DND-41 (cell line): ENCODE measurements around the gene ADCY10.

ENCODE experiments used
- ATAC-seq: fragments of 200-7000 bp; cut with Tn5 transposase; 3 replicates; pipeline ENCODE4 v1.9.1; 2021; ENCODE audit warnings: low read depth; ENCODE audit not compliant: insufficient read depth
- DNase-seq: peaks from one replicate; pipeline ENCODE4 v3.0.0-alpha.2; 2020
- H2AFZ ChIP-seq: 2 replicates; pipeline ENCODE4 v1.6.0; 2012; ENCODE audit warnings: low read depth, low read length
- H3K27ac ChIP-seq: 2 replicates; pipeline ENCODE4 v1.5.1; 2012; ENCODE audit warnings: low read length, inconsistent platforms
- H3K27me3 ChIP-seq: fragments of 200-600 bp; sonication (generic); 2 replicates; pipeline ENCODE4 v1.6.0; 2012; ENCODE audit warnings: low read length, mild to moderate bottlenecking, inconsistent platforms; ENCODE audit not compliant: insufficient read depth, poor library complexity
- H3K36me3 ChIP-seq: 2 replicates; pipeline ENCODE4 v1.5.1; 2012; ENCODE audit warnings: low read length, inconsistent platforms; ENCODE audit not compliant: insufficient read depth
- H3K4me1 ChIP-seq: 2 replicates; pipeline ENCODE4 v1.5.1; 2012; ENCODE audit warnings: mild to moderate bottlenecking, low read length; ENCODE audit not compliant: insufficient read depth
- H3K4me2 ChIP-seq: 2 replicates; pipeline ENCODE4 v1.6.0; 2012; ENCODE audit warnings: mild to moderate bottlenecking, moderate library complexity, low read length, inconsistent platforms; ENCODE audit not compliant: insufficient read depth
- H3K4me3 ChIP-seq, 2 experiments: fragments of 200-600 bp in 1 of 2; shearing (Covaris generic) in 1 of 2; 2 replicates each; pipeline ENCODE4 v1.5.1; 2012 to 2016; ENCODE audit warnings: inconsistent platforms in 2 of 2, low read length in 2 of 2, mild to moderate bottlenecking in 2 of 2, low read depth in 1 of 2, moderate library complexity in 1 of 2
- H3K79me2 ChIP-seq: 2 replicates; pipeline ENCODE4 v1.6.0; 2012; ENCODE audit warnings: low read length, inconsistent platforms; ENCODE audit not compliant: insufficient read depth
- H3K9ac ChIP-seq: 2 replicates; pipeline ENCODE4 v1.6.0; 2012; ENCODE audit warnings: low read depth, mild to moderate bottlenecking, inconsistent platforms, low read length, moderate library complexity
- H3K9me3 ChIP-seq: 2 replicates; pipeline ENCODE4 v1.5.1; 2012; ENCODE audit warnings: low read length, moderate library complexity, mild to moderate bottlenecking, inconsistent platforms; ENCODE audit not compliant: insufficient read depth, severe bottlenecking
- H4K20me1 ChIP-seq: 2 replicates; pipeline ENCODE4 v1.6.0; 2012; ENCODE audit warnings: low read length; ENCODE audit not compliant: insufficient read depth
- CTCF ChIP-seq: IDR thresholded peaks from 2 replicates; pipeline ENCODE4 v1.5.1; 2012; ENCODE audit warnings: borderline replicate concordance, low read length, moderate library complexity, mild to moderate bottlenecking; ENCODE audit not compliant: poor library complexity, severe bottlenecking; ENCODE audit errors: extremely low read depth
- EZH2 ChIP-seq: IDR thresholded peaks from 3 replicates; pipeline ENCODE4 v1.6.1; 2012; ENCODE audit warnings: borderline replicate concordance, low read depth, mild to moderate bottlenecking, moderate library complexity, low read length, inconsistent platforms; ENCODE audit not compliant: severe bottlenecking

The ADCY10 gene

DNA sequence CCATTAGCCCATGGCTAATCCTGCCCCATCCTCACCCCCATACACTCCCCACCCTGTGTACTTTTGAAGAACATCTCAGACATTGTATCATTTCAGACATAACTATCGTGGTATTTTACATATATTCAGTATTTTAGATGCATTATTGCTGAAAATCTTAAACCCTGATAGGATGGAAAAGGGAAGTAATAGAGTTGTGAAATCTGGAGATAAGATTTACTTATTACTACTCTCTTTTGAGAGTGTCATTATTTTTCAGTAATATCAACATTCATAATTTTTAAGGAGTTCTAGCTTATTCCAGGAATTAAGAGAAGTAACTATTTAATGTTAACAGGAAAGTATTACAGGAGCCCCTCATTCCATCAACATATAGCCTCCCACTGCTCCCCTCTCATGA lies 34.4 kb downstream of the ADCY10 start:
- H3K4me1 ChIP-seq: no peaks in the 10 kb centered on the region
- no peak overlapping the region for H3K4me3 ChIP-seq

GRCh38 chr1:167878372-167879160 lies 35.4 kb downstream of the ADCY10 start:
- no peaks in the 10 kb centered on the region for H3K27me3 ChIP-seq
- H3K79me2 ChIP-seq: no peaks in the 10 kb centered on the region
- no peak for DNase-seq
- H2AFZ ChIP-seq: no peak overlapping the region
- no peaks in the 10 kb centered on the region for H3K4me1 ChIP-seq
- no peak overlapping the region for H3K4me2 ChIP-seq
- TF ChIP-seq EZH2 (no peak), CTCF (no peak)
- ATAC-seq: no peak
- no peaks in the 10 kb centered on the region for H3K36me3 ChIP-seq
- no peak overlapping the region for H3K27ac ChIP-seq
- H3K9me3 ChIP-seq: no peaks in the 10 kb centered on the region
- H3K9ac ChIP-seq: no peak overlapping the region
- H4K20me1 ChIP-seq: no peaks in the 10 kb centered on the region
- no peak overlapping the region for H3K4me3 ChIP-seq

More for the DNA sequence above, 34.4 kb downstream of the ADCY10 start:
- H3K27ac ChIP-seq: no peak overlapping the region
- no peak overlapping the region for H3K9ac ChIP-seq
- DNase-seq (no peak), ATAC-seq (no peak)
- H3K9me3 ChIP-seq: no peaks in the 10 kb centered on the region
- no peaks in the 10 kb centered on the region for H3K27me3 ChIP-seq
- TF ChIP-seq EZH2 (no peak), CTCF (no peak)
- no peak overlapping the region for H2AFZ ChIP-seq
- no peaks in the 10 kb centered on the region for H3K79me2 ChIP-seq
- H3K4me2 ChIP-seq: no peak overlapping the region
- no peaks in the 10 kb centered on the region for H3K36me3 ChIP-seq
- no peaks in the 10 kb centered on the region for H4K20me1 ChIP-seq

DNA sequence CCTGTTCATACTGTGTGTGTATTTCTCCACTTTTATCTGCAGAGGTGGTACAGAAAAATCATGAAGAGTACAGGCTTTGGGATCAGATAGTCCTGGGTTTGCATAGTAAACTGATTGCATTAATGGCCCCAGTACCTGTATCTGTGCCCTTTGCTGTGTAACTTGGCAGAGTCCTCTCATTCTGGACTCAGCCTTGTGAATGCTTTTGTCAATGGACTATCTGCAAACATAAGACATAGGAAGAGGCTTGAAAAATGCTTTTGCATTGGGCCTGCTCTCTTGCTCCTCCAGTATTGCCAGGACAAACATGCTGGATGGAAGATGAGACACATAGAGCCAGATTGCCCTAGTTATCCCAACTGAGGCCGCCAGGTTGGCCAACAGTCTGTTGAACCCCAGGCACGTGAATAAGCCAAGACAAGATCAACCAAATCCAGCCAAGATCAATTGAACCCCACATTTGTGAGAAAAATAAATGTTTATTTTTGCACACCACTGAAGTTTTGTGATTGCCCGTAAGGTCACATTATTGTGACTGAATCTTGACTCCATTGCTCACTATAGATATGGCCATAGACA lies 37.2 kb downstream of the ADCY10 start:
- DNase-seq (no peak), ATAC-seq (no peak)
- Histone ChIP-seq H3K4me3 (no peak overlapping the region), H3K4me1 (no peaks in the 10 kb centered on the region), H3K79me2 (no peaks in the 10 kb centered on the region), H4K20me1 (no peaks in the 10 kb centered on the region), H2AFZ (no peak overlapping the region), H3K9me3 (no peaks in the 10 kb centered on the region), H3K4me2 (no peak overlapping the region), H3K36me3 (no peaks in the 10 kb centered on the region), H3K27ac (no peak overlapping the region), H3K9ac (no peak overlapping the region), H3K27me3 (no peaks in the 10 kb centered on the region)
- TF ChIP-seq EZH2: no peak
- TF ChIP-seq CTCF: no peak
